ENCODE data around the gene GLRA2.

DNA sequence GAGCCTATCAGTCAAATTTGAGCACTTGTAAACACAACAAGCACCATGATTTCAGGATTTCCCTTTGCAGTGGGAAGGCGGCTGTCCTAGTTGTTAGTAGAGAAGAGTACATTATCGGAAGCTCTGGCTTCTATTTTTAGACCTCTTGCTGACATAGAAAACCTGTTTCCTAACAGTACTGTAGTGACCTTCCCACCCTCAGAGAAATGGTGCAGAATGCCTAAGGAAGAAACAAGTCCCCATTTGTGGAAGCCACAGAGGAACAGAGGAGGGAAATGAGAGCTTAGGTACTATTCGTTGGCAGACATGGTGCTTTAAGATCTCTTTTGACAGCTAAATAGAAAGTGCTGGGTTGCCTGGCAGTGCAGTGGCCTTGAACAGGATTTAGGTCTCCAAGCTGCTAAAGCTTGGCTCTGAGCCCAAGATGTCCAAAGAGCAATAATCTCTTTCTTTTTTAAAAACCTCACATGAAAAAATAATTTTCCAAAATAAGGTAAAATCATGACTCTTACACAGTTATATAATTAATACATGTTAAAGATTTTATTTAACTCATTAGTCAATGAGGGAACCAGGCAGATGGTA, 24.9 kb downstream of the GLRA2 start:
- TF ChIP-seq, protein P1, sequence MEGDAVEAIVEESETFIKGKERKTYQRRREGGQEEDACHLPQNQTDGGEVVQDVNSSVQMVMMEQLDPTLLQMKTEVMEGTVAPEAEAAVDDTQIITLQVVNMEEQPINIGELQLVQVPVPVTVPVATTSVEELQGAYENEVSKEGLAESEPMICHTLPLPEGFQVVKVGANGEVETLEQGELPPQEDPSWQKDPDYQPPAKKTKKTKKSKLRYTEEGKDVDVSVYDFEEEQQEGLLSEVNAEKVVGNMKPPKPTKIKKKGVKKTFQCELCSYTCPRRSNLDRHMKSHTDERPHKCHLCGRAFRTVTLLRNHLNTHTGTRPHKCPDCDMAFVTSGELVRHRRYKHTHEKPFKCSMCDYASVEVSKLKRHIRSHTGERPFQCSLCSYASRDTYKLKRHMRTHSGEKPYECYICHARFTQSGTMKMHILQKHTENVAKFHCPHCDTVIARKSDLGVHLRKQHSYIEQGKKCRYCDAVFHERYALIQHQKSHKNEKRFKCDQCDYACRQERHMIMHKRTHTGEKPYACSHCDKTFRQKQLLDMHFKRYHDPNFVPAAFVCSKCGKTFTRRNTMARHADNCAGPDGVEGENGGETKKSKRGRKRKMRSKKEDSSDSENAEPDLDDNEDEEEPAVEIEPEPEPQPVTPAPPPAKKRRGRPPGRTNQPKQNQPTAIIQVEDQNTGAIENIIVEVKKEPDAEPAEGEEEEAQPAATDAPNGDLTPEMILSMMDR (IDR thresholded peaks at IDR 0.05), result no peak
- TF ChIP-seq EZH2phosphoT487 (IDR thresholded peaks at IDR 0.05), result no peak

Data from neural progenitor cell (in vitro differentiated cells).